Astrocyte of the hippocampus (primary cell): ENCODE results near the gene ZFP57.
A peak's percentile ranks its signal among the peaks of the same experiment; 100 is the strongest.

Source experiments
- DNase-seq: peaks from one replicate; pipeline ENCODE4 v3.0.0; 2011; ENCODE audit warnings: low read depth, low spot score

The ZFP57 gene

GRCh38 chr6:29656157-29656556, 24.8 kb downstream of the ZFP57 start:
- DNase-seq, result no peak

DNA sequence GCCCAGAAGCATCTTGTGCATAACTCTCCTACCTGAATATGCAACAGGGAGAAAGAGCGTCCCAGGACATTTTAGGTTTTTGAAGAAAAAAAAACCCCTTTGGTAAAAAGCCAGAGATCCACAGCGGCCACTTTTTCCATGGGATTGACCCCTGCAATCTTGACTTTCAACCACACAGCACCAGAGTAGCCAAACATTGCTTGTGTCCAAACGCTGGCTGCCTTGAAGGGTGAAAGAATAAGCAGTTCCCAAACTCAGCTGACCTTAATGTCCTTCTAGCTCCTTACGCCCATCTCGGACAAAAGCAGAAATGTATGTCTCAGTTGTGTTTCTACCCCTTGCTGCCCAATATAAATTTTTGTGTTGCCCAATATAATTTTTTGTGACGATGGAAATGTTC, 25.3 kb downstream of the ZFP57 start:
- no peak for DNase-seq

- peak; percentile 83 for DNase-seq
These were observed 27.4 kb downstream of the ZFP57 start for GRCh38 chr6:29653452-29654038.

DNA sequence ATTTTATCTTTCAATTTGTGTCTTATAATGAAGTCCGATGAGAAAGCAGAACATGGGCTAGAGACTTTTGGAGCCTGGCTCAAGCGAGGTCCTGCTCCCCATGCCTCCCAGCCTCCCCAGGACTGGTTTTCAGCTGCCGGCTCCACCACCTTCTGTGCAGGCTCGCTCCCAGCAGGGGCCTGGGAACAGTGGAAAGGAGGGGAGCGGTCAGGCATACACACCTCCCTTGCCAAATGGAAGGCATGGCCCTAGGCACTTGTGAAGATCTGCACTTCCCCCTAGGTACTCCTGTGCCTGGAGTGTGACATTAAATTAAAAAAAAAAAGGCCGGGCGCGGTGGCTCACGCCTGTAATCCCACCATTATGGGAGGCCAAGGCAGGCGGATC, 28.8 kb downstream of the ZFP57 start:
- no peak for DNase-seq

DNA sequence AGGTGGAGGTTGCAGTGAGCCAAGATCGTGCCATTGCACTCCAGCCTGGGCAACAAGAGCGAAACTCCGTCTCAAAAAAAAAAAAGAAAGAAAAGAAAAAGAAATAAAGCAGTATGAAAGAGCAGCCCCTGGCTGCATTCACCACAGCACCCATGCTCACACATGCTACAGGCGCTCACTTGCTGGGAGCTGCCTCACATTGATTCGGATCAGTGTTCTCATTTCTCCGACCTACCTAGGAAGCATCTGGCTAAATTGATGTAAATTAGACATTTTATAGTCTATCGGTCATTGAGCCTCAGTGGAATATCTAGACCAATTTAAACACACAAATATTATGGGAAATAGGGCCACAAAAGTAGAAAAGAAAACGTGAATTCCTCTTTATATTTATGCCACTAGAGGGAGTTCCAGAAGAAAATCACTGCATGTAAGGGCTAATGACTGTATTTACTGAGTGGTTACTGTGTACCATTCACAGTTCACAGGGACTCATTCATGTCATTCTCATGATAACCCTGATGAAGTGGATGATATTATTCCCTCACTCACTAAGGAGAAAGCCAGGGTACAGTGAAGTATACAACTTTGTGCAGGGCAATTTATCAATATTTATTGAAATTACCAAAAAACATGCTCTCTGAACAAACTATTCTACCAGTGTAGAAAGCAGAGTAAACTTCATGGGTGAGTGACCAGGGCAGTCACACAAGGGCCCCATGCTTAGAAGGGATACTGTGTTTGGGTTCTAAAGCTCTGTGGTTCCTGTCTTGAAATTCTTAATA, 29.3 kb downstream of the ZFP57 start:
- peak; percentile 46 for DNase-seq

DNA sequence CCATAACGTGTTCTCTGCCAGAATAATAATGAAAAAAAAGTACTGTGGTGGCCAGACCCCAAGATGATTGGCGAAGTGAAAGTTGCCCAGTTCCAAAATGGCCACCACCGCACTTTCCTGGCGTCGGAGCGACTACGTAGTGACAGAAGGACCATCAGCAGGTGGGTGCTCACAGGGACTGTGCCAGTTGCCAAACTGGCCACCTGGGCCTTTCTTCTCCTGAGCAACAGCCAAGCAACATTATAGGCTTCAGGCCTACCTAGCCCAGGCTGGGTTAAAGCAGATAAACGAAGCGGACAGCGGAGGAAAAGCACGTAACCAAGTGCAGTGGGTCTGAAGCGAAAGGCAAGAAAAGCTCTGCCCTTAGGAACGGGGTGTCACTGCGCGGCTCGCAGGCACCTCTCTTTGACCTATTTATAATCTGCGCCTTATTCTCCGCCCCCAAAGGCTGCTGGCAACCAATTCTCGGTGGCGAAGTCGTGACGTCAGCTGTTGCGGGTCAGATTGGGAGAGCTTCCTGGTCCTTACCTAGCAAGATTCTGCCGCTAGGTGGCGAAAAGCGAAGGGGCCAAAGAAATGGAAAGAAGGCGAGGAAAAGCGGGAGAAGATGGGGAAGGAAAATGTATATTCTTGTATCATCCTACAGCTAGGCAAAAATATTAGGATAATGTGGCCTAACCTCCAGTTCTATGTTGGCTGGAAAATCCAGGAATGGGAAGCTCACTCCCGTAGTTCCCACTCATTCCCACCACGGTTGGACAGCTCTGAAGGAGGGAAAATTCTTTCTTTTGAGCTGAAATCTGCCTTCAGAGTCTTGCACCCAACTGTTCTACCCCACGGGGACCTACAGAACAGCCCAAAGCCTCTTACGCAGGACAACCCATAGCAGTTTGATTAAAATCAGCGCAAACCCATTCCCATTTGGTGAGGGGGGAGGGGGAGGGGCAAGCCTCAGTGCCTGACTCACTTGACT, 31.0 kb downstream of the ZFP57 start:
- DNase-seq, result peak; percentile 98

- DNase-seq, result peak; percentile 48
These were observed 32.9 kb downstream of the ZFP57 start for GRCh38 chr6:29647927-29648642.

DNA sequence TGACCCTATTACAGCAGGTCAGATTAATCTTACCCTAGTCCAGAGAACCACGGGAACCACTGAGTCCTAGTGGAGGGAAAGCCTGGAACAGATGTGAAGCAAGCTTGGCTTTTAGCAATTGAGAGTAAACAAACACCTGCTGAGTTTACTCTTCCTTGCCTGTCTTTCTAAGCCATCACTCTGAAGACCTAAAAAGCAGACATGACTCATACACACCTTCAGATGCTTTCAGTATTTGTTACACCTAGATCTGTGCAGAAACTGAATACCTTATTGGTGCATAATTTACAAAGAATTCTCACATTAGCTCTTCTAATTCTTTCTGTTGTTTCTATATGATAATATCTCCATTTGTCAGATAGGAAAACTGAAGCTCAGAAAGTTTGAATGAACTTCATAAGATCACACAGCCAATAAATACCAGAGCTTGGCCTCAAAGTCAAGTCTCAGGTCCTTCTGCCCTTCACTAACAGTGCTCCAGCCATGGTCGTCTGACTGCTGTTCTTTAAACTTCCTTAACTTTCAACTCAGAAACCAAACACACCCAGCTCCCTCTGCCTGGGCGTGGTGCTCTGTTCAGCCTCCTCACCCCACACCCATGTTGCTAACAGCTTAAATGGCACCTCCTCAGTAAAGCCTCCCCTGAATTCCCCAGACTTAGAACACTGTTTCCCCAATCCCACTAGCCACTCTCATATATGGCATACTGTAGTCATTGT, 39.4 kb downstream of the ZFP57 start:
- DNase-seq, result no peak

- no peak for DNase-seq
These were observed 43.7 kb downstream of the ZFP57 start for GRCh38 chr6:29637247-29637646.

DNA sequence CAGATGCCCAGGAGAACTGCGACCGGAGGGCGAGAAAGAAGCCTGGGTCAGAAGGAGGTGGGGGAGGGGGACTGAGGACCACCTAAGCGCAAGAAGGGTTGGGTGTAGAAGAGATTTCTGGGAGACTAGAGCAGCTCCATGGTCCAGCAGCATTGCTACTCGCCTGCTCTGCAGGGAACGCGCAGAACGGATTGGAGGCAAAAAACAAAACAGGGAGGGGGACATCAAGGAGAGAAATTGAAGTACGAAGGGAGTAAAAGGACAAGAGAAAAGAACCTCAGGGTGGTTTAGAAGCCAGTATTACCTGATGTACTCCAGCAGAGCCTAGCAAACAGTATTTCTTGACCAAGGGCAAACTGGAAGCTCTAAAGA, 47.4 kb downstream of the ZFP57 start:
- no peak for DNase-seq

GRCh38 chr6:29632789-29633533, 48.0 kb downstream of the ZFP57 start, which contains the start of gene GABBR1:
Gene GABBR1 (minus strand): TSS chr6:29633183. CDS start chr6:29632385, 798 bp downstream.
- peak; percentile 96 for DNase-seq

- peak; percentile 80 for DNase-seq
These were observed 48.9 kb downstream of the ZFP57 start for GRCh38 chr6:29631860-29632731.

DNA sequence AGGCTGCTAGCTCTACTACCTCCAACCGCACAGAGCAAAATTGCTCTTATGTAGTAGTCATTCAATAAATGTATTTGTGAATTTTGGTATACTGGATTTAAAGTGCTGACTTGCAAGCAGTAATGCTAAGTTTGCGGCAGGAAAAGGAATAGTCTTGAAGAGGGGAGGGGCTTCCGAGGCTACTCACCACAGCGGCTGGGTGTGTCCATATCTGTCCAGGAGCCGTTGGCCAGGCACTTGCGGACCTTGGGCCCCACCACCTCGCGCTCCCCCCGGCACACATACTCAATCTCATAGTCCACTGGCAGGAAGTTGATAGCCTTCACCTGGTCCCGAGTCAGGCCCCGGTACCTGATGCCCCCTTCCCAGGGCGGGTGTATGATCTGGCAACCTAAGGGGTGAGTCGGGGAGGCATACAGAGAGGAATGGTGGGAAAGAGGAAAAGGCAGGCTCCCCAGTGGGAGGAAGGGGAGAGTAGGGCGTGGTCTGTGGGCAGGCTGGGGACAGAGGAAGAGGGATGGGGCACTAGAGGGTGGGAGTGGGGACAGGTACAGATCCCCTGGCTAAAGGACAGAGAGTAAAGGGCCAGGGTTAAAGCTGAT, 49.6 kb downstream of the ZFP57 start:
- DNase-seq, result no peak

DNA sequence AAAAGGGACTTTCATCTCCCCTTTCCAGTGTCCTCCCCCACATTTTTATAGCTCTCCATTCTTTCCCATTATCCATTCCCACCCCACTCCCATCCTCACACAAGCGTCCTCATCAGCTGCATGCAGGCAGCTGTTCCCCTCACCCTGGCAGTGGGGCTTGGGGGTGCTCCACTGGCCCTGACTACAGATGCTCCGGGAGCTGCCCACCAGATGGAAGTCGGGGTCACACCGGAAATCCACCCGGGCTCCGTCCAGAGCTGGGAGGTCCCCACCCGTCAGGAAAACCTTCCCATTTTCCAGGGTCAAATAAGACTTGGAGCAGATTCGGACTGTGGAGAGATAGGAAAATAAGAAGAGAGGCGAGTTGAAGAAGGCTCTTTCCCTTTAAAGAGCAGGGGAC, 50.6 kb downstream of the ZFP57 start:
- DNase-seq, result no peak

- no peak for DNase-seq
These were observed 51.4 kb downstream of the ZFP57 start for GRCh38 chr6:29629571-29629970.

GRCh38 chr6:29628419-29629281, 52.3 kb downstream of the ZFP57 start:
- peak; percentile 92 for DNase-seq

- peak; percentile 90 for DNase-seq
These were observed 53.1 kb downstream of the ZFP57 start for GRCh38 chr6:29627755-29628418.
